HG02884 (cell line): ENCODE results near the gene TNFRSF6B.

Experiments
- ATAC-seq: cut with Tn5 transposase; IDR thresholded peaks from one replicate; pipeline ENCODE4 v1.9.1; 2021; ENCODE audit warnings: mild to moderate bottlenecking, moderate library complexity; ENCODE audit not compliant: unreplicated experiment

Gene TNFRSF6B

GRCh38 chr20:63695424-63696305 is 787 bp upstream of the TNFRSF6B start:
- no peak for ATAC-seq

GRCh38 chr20:63696306-63696627 is 185 bp upstream of the TNFRSF6B start:
- ATAC-seq: no peak

- ATAC-seq: no peak
These were observed 960 bp downstream of the TNFRSF6B start for GRCh38 chr20:63697357-63697867.

- ATAC-seq: no peak
These were observed 1.6 kb downstream of the TNFRSF6B start for GRCh38 chr20:63697868-63698545.

GRCh38 chr20:63698739-63699465 is 2.5 kb downstream of the TNFRSF6B start:
- no peak for ATAC-seq

GRCh38 chr20:63699466-63700198 is 3.2 kb downstream of the TNFRSF6B start:
- ATAC-seq: no peak

- ATAC-seq: no peak
These were observed 4.0 kb downstream of the TNFRSF6B start for GRCh38 chr20:63700199-63701050.

- no peak for ATAC-seq
These were observed 4.5 kb downstream of the TNFRSF6B start for GRCh38 chr20:63701051-63701328.

GRCh38 chr20:63701329-63702035 is 5.0 kb downstream of the TNFRSF6B start:
- ATAC-seq: no peak

GRCh38 chr20:63702036-63702665 is 5.7 kb downstream of the TNFRSF6B start:
- ATAC-seq: no peak

GRCh38 chr20:63702751-63703470 is 6.5 kb downstream of the TNFRSF6B start:
- ATAC-seq: no peak

GRCh38 chr20:63703471-63703975 is 7.1 kb downstream of the TNFRSF6B start:
- no peak for ATAC-seq

- no peak for ATAC-seq
These were observed 7.7 kb downstream of the TNFRSF6B start for GRCh38 chr20:63703976-63704748.

- ATAC-seq: no peak
These were observed 8.3 kb downstream of the TNFRSF6B start for GRCh38 chr20:63704749-63705117.

GRCh38 chr20:63705232-63706026 is 9.0 kb downstream of the TNFRSF6B start:
- no peak for ATAC-seq

GRCh38 chr20:63706027-63706695 is 9.7 kb downstream of the TNFRSF6B start:
- no peak for ATAC-seq
